GM12891 (cell line): Measurements from ENCODE around the gene KCNJ1. TPM values are rescaled to one million over a fixed set of nuclear protein-coding genes. Genes with fewer than 3 reads are reported as not detected.

Source experiments
- DNase-seq: peaks from one replicate; pipeline ENCODE4 v3.0.0; 2011; ENCODE audit warnings: low spot score; ENCODE audit not compliant: insufficient read length
- FAIRE-seq: peaks from 2 replicates; lab custom pipeline; 2011; peaks lifted over from hg19 to GRCh38; lab: Jason Lieb, UNC
- PAX5 ChIP-seq: IDR thresholded peaks from 2 replicates; pipeline ENCODE4 v1.6.1; 2011; ENCODE audit warnings: low read length, moderate library complexity, mild to moderate bottlenecking; ENCODE audit not compliant: insufficient read depth, severe bottlenecking
- POLR2A ChIP-seq: IDR thresholded peaks from 2 replicates; pipeline ENCODE4 v1.6.1; 2011; ENCODE audit warnings: low read depth, low read length, control low read depth
- POLR2AphosphoS5 ChIP-seq: IDR thresholded peaks from 2 replicates; pipeline ENCODE4 v1.6.1; 2011; ENCODE audit warnings: low read depth, low read length, control low read depth
- POU2F2 ChIP-seq: IDR thresholded peaks from 2 replicates; pipeline ENCODE4 v1.6.1; 2011; ENCODE audit warnings: low read depth, mild to moderate bottlenecking, control low read depth, low read length, moderate library complexity
- SPI1 ChIP-seq: IDR thresholded peaks from 2 replicates; pipeline ENCODE4 v1.6.1; 2011; ENCODE audit warnings: low read depth, low read length, control low read depth
- TAF1 ChIP-seq: IDR thresholded peaks from 2 replicates; pipeline ENCODE4 v1.6.1; 2011; ENCODE audit warnings: low read depth, low read length, control low read depth
- polyA plus RNA-seq: library from polyadenylated mRNA; unstranded; fragments of >200 nt; gene quantifications from one replicate; pipeline ENCODE4 v1.2.1, GENCODE V29; 2012; ENCODE audit warnings: low read depth, missing spikeins, inconsistent platforms; ENCODE audit not compliant: missing spikeins

KCNJ1 gene
- not detected for polyA plus RNA-seq

GRCh38 chr11:128867277-128867676, at the start of gene KCNJ1:
Gene KCNJ1, minus strand, starts transcription at chr11:128867296. Its CDS starts 27,053 bp downstream, at chr11:128840243.
- DNase-seq (no peak), FAIRE-seq (no peak)
- no peak for TF ChIP-seq POLR2AphosphoS5
- no peak for TF ChIP-seq TAF1
- TF ChIP-seq POU2F2, result no peak
- TF ChIP-seq SPI1, result no peak
- TF ChIP-seq PAX5, result no peak
- no peak for TF ChIP-seq POLR2A

DNA sequence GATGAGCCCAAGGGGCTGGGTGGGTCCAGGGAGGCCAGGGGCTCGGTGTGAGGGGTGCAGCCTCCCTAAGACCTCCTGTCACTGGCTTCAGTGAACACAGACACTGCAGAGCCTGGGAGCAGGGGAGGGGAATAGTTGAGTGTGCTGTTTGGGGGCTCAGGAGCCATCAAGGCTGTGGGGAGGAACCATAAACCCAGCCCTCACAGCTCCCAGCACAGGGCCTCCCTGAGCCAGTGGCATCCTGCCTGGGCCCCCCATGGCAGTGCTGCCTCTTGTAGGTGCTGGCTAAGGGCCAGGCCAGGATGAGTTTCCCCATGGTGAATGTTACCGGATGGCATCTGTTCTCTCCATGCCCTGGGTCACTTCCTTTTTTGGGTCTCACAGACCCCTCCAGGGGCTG, 49.6 kb upstream of the KCNJ1 start:
- DNase-seq, result no peak
- no peak for FAIRE-seq

GRCh38 chr11:128916037-128916572, 49.0 kb upstream of the KCNJ1 start:
- FAIRE-seq (no peak), DNase-seq (no peak)
- TF ChIP-seq POU2F2 (no peak), TAF1 (no peak), POLR2A (no peak)

More for the DNA sequence above, 49.6 kb upstream of the KCNJ1 start:
- TF ChIP-seq POU2F2 (no peak), TAF1 (no peak), PAX5 (no peak), POLR2AphosphoS5 (no peak)

DNA sequence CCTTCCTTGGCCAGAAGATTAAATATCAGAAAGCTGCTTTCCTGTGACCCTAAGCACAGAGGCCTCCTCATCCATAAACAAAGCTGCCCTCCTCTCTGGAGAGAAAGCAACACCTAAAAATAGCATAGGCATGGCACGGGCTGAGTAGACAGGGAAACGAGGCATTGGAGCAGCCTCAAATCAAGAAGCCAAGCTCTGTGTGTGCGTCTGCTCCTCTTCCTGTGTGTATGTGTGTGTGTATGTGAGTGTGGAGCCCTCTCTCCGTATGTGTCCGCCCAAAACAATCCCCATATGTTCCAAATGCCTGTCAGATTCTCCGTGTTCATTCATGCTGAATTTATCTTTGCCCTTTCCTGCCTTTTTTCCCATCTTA, 48.0 kb upstream of the KCNJ1 start:
- FAIRE-seq, result no peak
- DNase-seq, result no peak
- no peak for TF ChIP-seq TAF1
- no peak for TF ChIP-seq SPI1
- TF ChIP-seq POLR2A, result no peak
- no peak for TF ChIP-seq POLR2AphosphoS5

- FAIRE-seq (no peak), DNase-seq (no peak)
- TF ChIP-seq SPI1 (no peak), TAF1 (no peak), POLR2AphosphoS5 (no peak), PAX5 (no peak), POU2F2 (no peak), POLR2A (no peak)
Observed at GRCh38 chr11:128914216-128915148, 47.4 kb upstream of the KCNJ1 start.

GRCh38 chr11:128913806-128914205, 46.7 kb upstream of the KCNJ1 start:
- DNase-seq (no peak), FAIRE-seq (no peak)
- TF ChIP-seq TAF1, result no peak
- TF ChIP-seq POU2F2, result no peak
- TF ChIP-seq SPI1, result no peak
- no peak for TF ChIP-seq POLR2A
- no peak for TF ChIP-seq PAX5
- TF ChIP-seq POLR2AphosphoS5, result no peak

GRCh38 chr11:128911701-128912100, 44.6 kb upstream of the KCNJ1 start:
- TF ChIP-seq TAF1 (no peak), POLR2AphosphoS5 (no peak), POU2F2 (no peak), SPI1 (no peak), PAX5 (no peak), POLR2A (no peak)
- FAIRE-seq (no peak), DNase-seq (no peak)

DNA sequence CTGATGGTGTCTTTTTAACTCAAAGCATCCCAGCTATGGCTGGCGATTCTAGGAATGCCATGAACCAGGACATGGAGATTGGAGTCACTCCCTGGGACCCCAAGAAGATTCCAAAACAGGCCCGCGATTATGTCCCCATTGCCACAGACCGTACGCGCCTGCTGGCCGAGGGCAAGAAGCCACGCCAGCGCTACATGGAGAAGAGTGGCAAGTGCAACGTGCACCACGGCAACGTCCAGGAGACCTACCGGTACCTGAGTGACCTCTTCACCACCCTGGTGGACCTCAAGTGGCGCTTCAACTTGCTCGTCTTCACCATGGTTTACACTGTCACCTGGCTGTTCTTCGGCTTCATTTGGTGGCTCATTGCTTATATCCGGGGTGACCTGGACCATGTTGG, 44.1 kb upstream of the KCNJ1 start:
- TF ChIP-seq PAX5 (no peak), POLR2AphosphoS5 (no peak), POLR2A (no peak), POU2F2 (no peak), TAF1 (no peak), SPI1 (no peak)
- FAIRE-seq (no peak), DNase-seq (no peak)

- DNase-seq (no peak), FAIRE-seq (no peak)
- no peak for TF ChIP-seq POLR2AphosphoS5
- no peak for TF ChIP-seq SPI1
Observed at GRCh38 chr11:128910576-128910975, 43.5 kb upstream of the KCNJ1 start.

DNA sequence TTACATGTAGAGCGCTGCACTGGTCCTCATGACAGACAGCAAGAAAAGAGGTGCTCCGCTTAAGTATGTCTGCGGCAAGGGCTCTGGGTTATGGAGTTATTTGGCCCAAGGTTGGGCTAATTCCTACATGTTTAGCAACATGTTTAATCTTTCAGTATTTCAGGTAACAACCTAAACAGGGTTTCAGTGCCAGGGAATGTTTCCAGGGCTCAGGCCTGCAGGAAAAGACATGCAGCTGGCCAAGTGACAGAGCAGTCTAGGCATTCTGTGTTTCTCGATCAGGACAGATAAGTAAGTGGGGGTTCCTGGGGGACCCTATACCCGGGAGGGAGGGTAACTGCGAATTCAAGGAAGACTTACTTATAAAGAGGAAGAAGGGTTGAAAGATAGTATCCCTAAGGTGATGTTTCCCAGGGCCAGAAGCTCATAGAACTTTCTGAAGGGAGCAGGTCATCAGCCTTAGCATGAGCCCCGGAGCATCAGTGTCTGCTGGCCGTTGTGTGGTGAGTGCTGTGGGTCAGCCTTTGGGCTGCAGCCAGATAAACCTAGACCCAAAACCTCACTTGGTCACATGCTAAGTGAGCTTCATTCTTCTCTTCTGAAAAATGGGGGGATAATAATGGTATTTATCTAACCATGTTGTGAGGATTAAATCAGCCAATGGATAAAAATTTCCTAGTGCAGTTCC, 42.5 kb upstream of the KCNJ1 start:
- FAIRE-seq (no peak), DNase-seq (no peak)

More for the DNA sequence above, 42.5 kb upstream of the KCNJ1 start:
- TF ChIP-seq POU2F2 (no peak), SPI1 (no peak)
